ENCODE results near the gene UGT1A4.

UGT1A4 gene

GRCh38 chr2:233773854-233774253 is 55.3 kb downstream of the UGT1A4 start:
- H3K36me3 ChIP-seq (ENCODE audit: control insufficient read depth, insufficient read depth, low read length) = no peaks in the 10 kb centered on the region
- H3K9ac ChIP-seq (ENCODE audit: low read depth, low read length) = no peak overlapping the region
- no peak overlapping the region for H3K4me3 ChIP-seq (ENCODE audit: low read depth, low read length)
- H3K27me3 ChIP-seq (ENCODE audit: control insufficient read depth, insufficient read depth, low read length) = no peaks in the 10 kb centered on the region
- no peaks in the 10 kb centered on the region for H3K4me1 ChIP-seq (ENCODE audit: control insufficient read depth, insufficient read depth, low read length)
- no peaks in the 10 kb centered on the region for H3K9me3 ChIP-seq (ENCODE audit: control insufficient read depth, insufficient read depth, low read length)

- no peak overlapping the region for H3K9ac ChIP-seq (ENCODE audit: low read depth, low read length)
- H3K4me3 ChIP-seq (ENCODE audit: low read depth, low read length) = no peak overlapping the region
- H3K9me3 ChIP-seq (ENCODE audit: control insufficient read depth, insufficient read depth, low read length) = no peaks in the 10 kb centered on the region
- H3K27me3 ChIP-seq (ENCODE audit: control insufficient read depth, insufficient read depth, low read length) = no peaks in the 10 kb centered on the region
- H3K36me3 ChIP-seq (ENCODE audit: control insufficient read depth, insufficient read depth, low read length) = no peaks in the 10 kb centered on the region
- H3K4me1 ChIP-seq (ENCODE audit: control insufficient read depth, insufficient read depth, low read length) = no peaks in the 10 kb centered on the region
These were observed 56.9 kb downstream of the UGT1A4 start for GRCh38 chr2:233775414-233775813.

GRCh38 chr2:233778030-233778429 is 59.5 kb downstream of the UGT1A4 start, which contains the start of gene MROH2A:
Gene MROH2A (plus strand): TSS chr2:233778330. CDS start chr2:233779359, 1,029 bp downstream.
- Histone ChIP-seq H3K36me3 (ENCODE audit: control insufficient read depth, insufficient read depth, low read length) (no peaks in the 10 kb centered on the region), H3K4me1 (ENCODE audit: control insufficient read depth, insufficient read depth, low read length) (no peaks in the 10 kb centered on the region), H3K9me3 (ENCODE audit: control insufficient read depth, insufficient read depth, low read length) (no peaks in the 10 kb centered on the region), H3K27me3 (ENCODE audit: control insufficient read depth, insufficient read depth, low read length) (no peaks in the 10 kb centered on the region), H3K9ac (ENCODE audit: low read depth, low read length) (no peak within 1 kb of the TSS), H3K4me3 (ENCODE audit: low read depth, low read length) (no peak within 1 kb of the TSS)

GRCh38 chr2:233779722-233780121 is 61.2 kb downstream of the UGT1A4 start:
- Histone ChIP-seq H3K9me3 (ENCODE audit: control insufficient read depth, insufficient read depth, low read length) (no peaks in the 10 kb centered on the region), H3K36me3 (ENCODE audit: control insufficient read depth, insufficient read depth, low read length) (no peaks in the 10 kb centered on the region), H3K4me3 (ENCODE audit: low read depth, low read length) (no peak overlapping the region), H3K9ac (ENCODE audit: low read depth, low read length) (no peak overlapping the region), H3K4me1 (ENCODE audit: control insufficient read depth, insufficient read depth, low read length) (no peaks in the 10 kb centered on the region), H3K27me3 (ENCODE audit: control insufficient read depth, insufficient read depth, low read length) (no peaks in the 10 kb centered on the region)

- no peak overlapping the region for H3K4me3 ChIP-seq (ENCODE audit: low read depth, low read length)
- no peaks in the 10 kb centered on the region for H3K36me3 ChIP-seq (ENCODE audit: control insufficient read depth, insufficient read depth, low read length)
- H3K9ac ChIP-seq (ENCODE audit: low read depth, low read length) = no peak overlapping the region
- no peaks in the 10 kb centered on the region for H3K27me3 ChIP-seq (ENCODE audit: control insufficient read depth, insufficient read depth, low read length)
- H3K9me3 ChIP-seq (ENCODE audit: control insufficient read depth, insufficient read depth, low read length) = no peaks in the 10 kb centered on the region
- no peaks in the 10 kb centered on the region for H3K4me1 ChIP-seq (ENCODE audit: control insufficient read depth, insufficient read depth, low read length)
These were observed 62.2 kb downstream of the UGT1A4 start for GRCh38 chr2:233780771-233781170.

GRCh38 chr2:233789554-233789953 is 71.0 kb downstream of the UGT1A4 start:
- Histone ChIP-seq H3K27me3 (ENCODE audit: control insufficient read depth, insufficient read depth, low read length) (no peaks in the 10 kb centered on the region), H3K36me3 (ENCODE audit: control insufficient read depth, insufficient read depth, low read length) (no peaks in the 10 kb centered on the region), H3K4me1 (ENCODE audit: control insufficient read depth, insufficient read depth, low read length) (no peaks in the 10 kb centered on the region), H3K4me3 (ENCODE audit: low read depth, low read length) (no peak overlapping the region), H3K9ac (ENCODE audit: low read depth, low read length) (no peak overlapping the region), H3K9me3 (ENCODE audit: control insufficient read depth, insufficient read depth, low read length) (no peaks in the 10 kb centered on the region)

- H3K27me3 ChIP-seq (ENCODE audit: control insufficient read depth, insufficient read depth, low read length) = no peaks in the 10 kb centered on the region
- H3K9me3 ChIP-seq (ENCODE audit: control insufficient read depth, insufficient read depth, low read length) = no peaks in the 10 kb centered on the region
- H3K36me3 ChIP-seq (ENCODE audit: control insufficient read depth, insufficient read depth, low read length) = no peaks in the 10 kb centered on the region
- H3K4me3 ChIP-seq (ENCODE audit: low read depth, low read length) = no peak overlapping the region
- no peak overlapping the region for H3K9ac ChIP-seq (ENCODE audit: low read depth, low read length)
- no peaks in the 10 kb centered on the region for H3K4me1 ChIP-seq (ENCODE audit: control insufficient read depth, insufficient read depth, low read length)
These were observed 72.8 kb downstream of the UGT1A4 start for GRCh38 chr2:233791151-233791882.

GRCh38 chr2:233791883-233792329 is 73.4 kb downstream of the UGT1A4 start:
- H3K9ac ChIP-seq (ENCODE audit: low read depth, low read length) = no peak overlapping the region
- no peak overlapping the region for H3K4me3 ChIP-seq (ENCODE audit: low read depth, low read length)
- no peaks in the 10 kb centered on the region for H3K27me3 ChIP-seq (ENCODE audit: control insufficient read depth, insufficient read depth, low read length)
- H3K4me1 ChIP-seq (ENCODE audit: control insufficient read depth, insufficient read depth, low read length) = no peaks in the 10 kb centered on the region
- no peaks in the 10 kb centered on the region for H3K36me3 ChIP-seq (ENCODE audit: control insufficient read depth, insufficient read depth, low read length)
- H3K9me3 ChIP-seq (ENCODE audit: control insufficient read depth, insufficient read depth, low read length) = no peaks in the 10 kb centered on the region

GRCh38 chr2:233792720-233793119 is 74.2 kb downstream of the UGT1A4 start:
- H3K36me3 ChIP-seq (ENCODE audit: control insufficient read depth, insufficient read depth, low read length) = no peaks in the 10 kb centered on the region
- no peak overlapping the region for H3K9ac ChIP-seq (ENCODE audit: low read depth, low read length)
- no peaks in the 10 kb centered on the region for H3K4me1 ChIP-seq (ENCODE audit: control insufficient read depth, insufficient read depth, low read length)
- H3K9me3 ChIP-seq (ENCODE audit: control insufficient read depth, insufficient read depth, low read length) = no peaks in the 10 kb centered on the region
- H3K4me3 ChIP-seq (ENCODE audit: low read depth, low read length) = no peak overlapping the region
- no peaks in the 10 kb centered on the region for H3K27me3 ChIP-seq (ENCODE audit: control insufficient read depth, insufficient read depth, low read length)

GRCh38 chr2:233793465-233794127 is 75.1 kb downstream of the UGT1A4 start:
- H3K4me1 ChIP-seq (ENCODE audit: control insufficient read depth, insufficient read depth, low read length) = no peaks in the 10 kb centered on the region
- H3K9me3 ChIP-seq (ENCODE audit: control insufficient read depth, insufficient read depth, low read length) = no peaks in the 10 kb centered on the region
- H3K36me3 ChIP-seq (ENCODE audit: control insufficient read depth, insufficient read depth, low read length) = no peaks in the 10 kb centered on the region
- H3K27me3 ChIP-seq (ENCODE audit: control insufficient read depth, insufficient read depth, low read length) = no peaks in the 10 kb centered on the region
- no peak overlapping the region for H3K4me3 ChIP-seq (ENCODE audit: low read depth, low read length)
- H3K9ac ChIP-seq (ENCODE audit: low read depth, low read length) = no peak overlapping the region

- H3K4me3 ChIP-seq (ENCODE audit: low read depth, low read length) = no peak overlapping the region
- no peaks in the 10 kb centered on the region for H3K9me3 ChIP-seq (ENCODE audit: control insufficient read depth, insufficient read depth, low read length)
- no peaks in the 10 kb centered on the region for H3K36me3 ChIP-seq (ENCODE audit: control insufficient read depth, insufficient read depth, low read length)
- H3K4me1 ChIP-seq (ENCODE audit: control insufficient read depth, insufficient read depth, low read length) = no peaks in the 10 kb centered on the region
- no peak overlapping the region for H3K9ac ChIP-seq (ENCODE audit: low read depth, low read length)
- no peaks in the 10 kb centered on the region for H3K27me3 ChIP-seq (ENCODE audit: control insufficient read depth, insufficient read depth, low read length)
These were observed 75.7 kb downstream of the UGT1A4 start for GRCh38 chr2:233794128-233794658.

- Histone ChIP-seq H3K36me3 (ENCODE audit: control insufficient read depth, insufficient read depth, low read length) (no peaks in the 10 kb centered on the region), H3K9me3 (ENCODE audit: control insufficient read depth, insufficient read depth, low read length) (no peaks in the 10 kb centered on the region), H3K27me3 (ENCODE audit: control insufficient read depth, insufficient read depth, low read length) (no peaks in the 10 kb centered on the region), H3K9ac (ENCODE audit: low read depth, low read length) (no peak overlapping the region), H3K4me3 (ENCODE audit: low read depth, low read length) (no peak overlapping the region), H3K4me1 (ENCODE audit: control insufficient read depth, insufficient read depth, low read length) (no peaks in the 10 kb centered on the region)
These were observed 77.2 kb downstream of the UGT1A4 start for GRCh38 chr2:233795735-233796171.
